ENCODE data around the gene SMIM24.

SMIM24 gene

DNA sequence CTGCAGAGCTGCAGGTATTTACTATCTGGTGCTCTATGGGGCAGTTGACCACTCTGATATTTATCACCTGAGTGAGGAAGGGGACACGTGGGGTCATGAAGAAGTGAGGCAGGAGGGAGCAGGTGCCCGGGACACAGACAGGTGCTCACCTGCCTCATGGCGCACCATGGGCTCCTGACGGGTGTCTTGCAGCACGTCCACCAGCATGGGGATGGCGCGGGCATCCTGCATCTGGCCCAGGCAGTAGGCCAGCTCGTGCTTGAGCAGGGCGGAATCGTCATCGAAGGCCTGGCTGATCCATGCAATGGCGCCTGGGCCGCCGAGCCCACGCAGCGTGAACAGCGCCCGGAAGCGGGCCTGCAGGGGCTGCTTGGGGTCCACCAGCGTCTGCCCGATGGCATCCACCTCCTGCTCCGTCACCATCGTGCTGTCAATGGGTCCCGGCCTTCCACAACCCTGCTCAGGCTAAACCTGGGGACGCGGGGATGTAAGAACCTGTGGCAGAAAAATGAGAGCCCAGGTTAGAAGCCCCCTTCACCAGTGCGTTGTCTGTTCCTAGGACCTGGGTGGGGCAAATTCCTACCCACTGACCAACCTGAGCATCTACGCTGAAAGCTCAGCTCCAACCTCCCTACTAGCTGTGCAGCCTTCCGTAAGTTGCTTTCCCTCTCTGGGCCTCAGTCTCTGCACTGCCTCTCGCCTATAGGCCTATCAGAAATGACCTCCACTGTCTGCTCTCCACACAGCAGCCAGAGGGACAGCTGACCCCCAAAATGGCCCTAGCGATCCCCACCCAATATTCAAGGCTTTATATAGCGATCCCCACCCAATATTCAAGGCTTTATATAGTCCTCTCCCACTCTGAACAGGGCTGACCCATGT is 16.3 kb upstream of the SMIM24 start:
- no peak for DNase-seq

GRCh38 chr19:3494559-3494958 is 14.2 kb upstream of the SMIM24 start:
- peak; percentile 64 for DNase-seq

DNA sequence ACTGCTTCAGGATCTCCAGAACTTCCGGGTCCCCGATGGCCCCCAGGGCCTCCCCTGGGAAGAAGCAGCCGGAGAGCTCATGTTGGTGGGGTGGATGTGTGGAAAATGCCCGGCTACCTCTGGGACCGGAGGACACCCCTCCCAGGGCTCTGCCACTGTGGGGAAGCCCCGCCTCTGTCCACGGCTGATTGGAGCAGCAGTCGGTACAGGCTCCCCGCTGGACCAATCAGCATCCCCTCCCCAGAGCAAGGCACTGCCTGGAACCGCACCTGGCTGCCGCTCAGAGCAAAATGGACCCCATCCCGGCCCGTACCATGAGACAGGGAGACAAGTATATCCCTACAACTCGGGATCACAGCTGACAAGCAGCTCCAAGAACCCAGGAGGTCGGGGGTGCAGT is 13.7 kb upstream of the SMIM24 start:
- peak; percentile 39 for DNase-seq

GRCh38 chr19:3493651-3494050 is 13.3 kb upstream of the SMIM24 start:
- no peak for DNase-seq

DNA sequence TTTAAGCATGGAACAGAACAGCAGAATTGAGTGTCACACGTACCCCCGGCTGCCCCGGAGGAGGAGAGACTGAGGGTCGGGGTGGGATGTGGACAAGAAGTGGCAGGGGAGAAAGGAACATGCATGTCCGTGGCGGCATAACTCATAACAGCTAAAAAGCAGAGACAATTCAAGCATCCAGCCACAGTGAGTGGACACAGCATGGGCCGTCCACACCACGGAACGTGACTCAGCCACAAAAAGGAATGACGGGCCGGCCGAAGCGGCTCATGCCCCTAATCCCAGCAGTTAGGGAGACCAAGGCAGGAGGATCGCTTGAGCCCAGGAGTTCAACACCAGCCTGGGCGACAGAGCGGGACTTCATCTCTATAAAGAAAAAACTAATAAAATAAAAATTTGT is 12.6 kb upstream of the SMIM24 start:
- no peak for DNase-seq

GRCh38 chr19:3492131-3492839 is 12.0 kb upstream of the SMIM24 start:
- DNase-seq, result no peak

DNA sequence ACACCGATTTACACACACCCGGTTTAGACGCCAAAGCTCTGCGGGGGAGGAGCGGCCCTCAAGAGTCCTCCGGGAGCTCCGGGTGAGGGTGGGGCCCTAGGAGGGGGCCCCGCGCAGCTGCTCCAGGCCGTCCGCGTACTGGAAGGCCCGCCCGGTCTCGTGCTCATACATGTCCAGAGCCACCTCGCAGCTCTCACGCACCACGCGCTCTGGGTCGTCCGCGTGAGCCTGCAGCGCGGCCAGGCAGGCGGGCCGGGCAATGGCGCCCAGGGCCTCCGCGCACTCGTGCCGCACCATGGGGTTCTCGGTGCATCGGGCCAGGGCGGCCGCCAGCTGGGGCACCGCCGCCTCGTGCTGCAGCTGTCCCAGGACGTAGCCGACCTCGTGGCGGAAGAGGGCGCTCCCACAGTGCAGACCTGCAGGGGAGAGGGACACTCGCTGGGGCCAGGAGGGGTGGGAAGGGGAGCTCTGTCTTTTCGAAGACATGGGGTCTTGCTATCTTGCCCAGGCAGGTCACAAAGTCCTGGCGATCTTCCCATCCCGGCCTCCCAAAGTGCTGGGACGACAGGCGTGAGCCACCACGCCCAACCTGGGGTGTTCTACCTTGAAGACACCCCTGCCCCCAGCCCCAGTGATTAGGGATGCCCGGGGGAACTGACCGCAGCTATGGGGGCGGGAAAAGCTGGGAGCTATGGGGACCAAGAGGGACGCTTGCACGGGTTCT is 11.2 kb upstream of the SMIM24 start:
- DNase-seq, result no peak

DNA sequence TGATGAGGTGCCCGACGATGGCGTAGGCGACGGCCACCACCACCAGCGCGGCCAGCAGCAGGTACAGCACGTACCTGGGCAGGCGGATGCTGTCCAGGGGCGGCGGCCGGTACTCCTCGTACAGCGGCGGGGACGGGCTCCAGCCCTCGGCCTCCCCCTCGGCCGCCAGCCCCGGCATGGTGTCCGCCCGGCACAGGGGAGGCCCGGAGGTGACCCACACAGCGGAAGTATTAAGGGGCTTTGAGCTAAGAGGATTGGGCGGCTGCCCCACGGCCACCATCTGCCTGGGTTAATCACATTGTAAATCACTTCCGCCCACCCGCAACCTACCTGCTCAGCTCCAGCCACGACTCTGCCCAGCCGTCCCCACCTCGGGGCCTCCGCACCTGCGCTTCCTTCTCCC is 2.9 kb upstream of the SMIM24 start, which contains the start of gene SMIM44:
SMIM44 (minus strand) TSS at position 216 of the 403 bp plus-strand sequence; CDS start at position 178, 38 bp downstream.
- no peak for DNase-seq

GRCh38 chr19:3482507-3483225 is 2.3 kb upstream of the SMIM24 start:
- no peak for DNase-seq

- DNase-seq, result no peak
These were observed 1.1 kb upstream of the SMIM24 start for GRCh38 chr19:3481241-3482090.

DNA sequence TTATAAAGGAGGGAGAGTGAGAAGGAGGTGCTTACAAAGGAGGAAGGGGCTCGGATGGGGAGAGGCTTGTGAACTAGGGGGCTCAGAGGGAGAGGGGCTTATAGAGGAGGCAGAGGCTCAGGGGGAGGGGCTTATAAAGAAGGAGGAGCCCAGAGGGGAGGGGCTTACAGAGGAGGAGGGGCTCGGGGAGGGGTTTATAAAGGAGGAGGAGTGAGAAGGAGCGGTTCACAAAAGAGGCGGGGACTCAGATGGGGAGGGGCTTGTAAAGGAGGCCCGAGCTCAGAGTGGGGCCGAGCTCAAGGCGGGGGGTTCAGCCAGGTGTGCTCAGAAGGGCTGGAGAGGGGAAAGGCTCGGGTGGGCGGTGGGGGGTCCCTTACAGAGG is 500 bp downstream of the SMIM24 start:
- peak; percentile 40 for DNase-seq

DNA sequence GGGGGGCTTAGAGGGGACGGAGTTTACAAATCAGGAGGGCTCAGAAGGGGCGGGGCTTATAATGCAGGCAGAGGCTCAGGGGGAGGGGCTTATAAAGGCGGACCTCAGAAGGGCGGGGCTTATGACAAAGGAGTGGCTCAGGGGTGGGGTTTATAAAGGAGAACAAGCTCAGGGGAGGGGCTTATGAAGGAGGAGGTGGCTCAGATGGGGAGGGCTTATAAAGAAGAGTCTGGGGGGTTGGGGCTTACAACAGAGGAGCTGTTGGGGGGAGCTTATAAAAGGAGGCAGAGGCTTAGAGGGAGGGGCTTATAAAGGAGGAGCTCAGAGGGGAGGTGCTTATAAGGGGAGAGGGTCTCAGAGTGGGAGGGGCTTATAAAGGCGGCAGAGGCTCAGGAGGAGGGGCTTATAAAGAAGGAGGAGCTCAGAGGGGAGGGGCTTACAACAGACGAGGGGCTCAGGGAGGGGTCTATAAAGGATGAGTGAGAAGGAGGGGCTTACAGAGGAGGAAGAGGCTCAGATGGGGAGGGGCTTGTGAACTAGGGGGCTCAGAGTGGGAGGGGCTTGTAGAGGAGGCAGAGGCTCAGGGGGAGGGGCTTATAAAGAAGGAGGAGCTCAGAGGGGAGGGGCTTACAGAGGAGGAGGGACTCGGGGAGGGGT is 1.0 kb downstream of the SMIM24 start:
- peak; percentile 68 for DNase-seq

- peak; percentile 24 for DNase-seq
These were observed 1.7 kb downstream of the SMIM24 start for GRCh38 chr19:3478409-3479176.

DNA sequence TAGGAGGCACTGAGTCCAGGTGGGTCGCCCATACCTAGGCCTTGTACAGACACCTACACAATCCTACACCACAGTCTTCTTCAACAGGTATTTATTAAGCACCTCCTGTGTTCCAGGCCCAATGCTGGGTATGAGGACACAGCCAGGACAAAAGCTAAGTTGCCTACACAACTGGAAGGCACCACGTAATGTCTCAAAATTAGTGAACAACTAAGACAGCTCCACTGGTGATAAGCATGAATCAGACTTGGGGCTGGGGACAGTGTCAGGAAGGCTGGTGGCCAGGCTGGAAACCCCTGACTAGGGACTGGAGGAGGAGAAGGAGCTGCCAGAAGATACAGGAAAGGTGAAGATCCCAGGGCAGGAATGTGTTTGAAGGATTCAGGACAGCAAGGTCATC is 2.4 kb downstream of the SMIM24 start:
- DNase-seq, result no peak

DNA sequence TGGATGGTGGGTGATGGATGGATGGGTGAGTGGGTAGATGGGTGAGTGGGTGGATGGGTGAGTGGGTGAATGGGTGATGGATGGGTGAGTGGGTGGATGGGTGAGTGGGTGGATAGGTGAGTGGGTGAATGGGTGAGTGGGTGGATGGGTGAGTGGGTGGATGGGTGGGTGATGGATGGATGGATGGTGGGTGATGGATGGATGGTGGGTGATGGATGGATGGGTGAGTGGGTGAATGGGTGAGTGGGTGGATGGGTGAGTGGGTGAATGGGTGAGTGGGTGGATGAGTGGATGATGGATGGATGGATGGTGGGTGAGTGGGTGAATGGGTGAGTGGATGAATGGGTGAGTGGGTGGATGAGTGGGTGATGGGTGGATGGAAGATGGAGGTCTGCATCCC is 2.8 kb downstream of the SMIM24 start:
- no peak for DNase-seq

DNA sequence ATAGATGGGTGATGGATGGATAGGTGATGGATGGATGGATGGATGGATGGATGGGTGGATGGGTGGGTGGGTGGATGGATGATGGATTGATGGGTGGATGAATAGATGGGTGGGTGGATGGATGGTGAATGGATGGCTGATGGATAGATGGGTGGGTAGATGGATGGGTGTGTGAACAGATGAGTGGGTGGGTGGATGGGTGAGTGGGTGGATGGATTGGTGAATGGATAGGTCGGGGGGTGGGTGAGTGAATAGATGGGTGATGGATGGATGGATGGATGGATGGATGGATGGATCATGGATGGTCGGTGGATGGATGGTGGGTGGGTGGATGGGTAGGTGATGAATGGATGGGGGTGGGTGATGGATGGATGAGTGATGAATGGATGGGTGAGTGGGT is 3.5 kb downstream of the SMIM24 start:
- no peak for DNase-seq

DNA sequence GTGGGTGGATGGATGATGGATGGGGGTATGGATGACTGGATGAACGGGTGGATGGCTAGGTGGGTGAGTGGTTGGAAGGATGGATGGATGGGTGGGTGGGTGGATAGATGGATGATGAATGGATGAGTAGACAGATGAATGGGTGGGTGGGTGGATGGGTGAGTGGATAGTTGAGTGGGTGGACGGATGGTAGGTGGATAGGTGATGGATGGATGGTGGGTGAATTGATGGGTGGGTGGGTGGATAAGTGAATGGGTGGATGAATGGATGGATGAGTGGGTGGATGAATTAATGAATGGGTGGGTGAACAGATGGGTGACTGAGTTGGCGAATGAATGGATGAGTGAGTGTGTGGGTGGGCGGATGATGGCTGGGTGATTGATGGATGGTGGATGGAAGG is 4.9 kb downstream of the SMIM24 start:
- DNase-seq, result no peak

GRCh38 chr19:3474614-3475013 is 5.7 kb downstream of the SMIM24 start:
- DNase-seq, result no peak

DNA sequence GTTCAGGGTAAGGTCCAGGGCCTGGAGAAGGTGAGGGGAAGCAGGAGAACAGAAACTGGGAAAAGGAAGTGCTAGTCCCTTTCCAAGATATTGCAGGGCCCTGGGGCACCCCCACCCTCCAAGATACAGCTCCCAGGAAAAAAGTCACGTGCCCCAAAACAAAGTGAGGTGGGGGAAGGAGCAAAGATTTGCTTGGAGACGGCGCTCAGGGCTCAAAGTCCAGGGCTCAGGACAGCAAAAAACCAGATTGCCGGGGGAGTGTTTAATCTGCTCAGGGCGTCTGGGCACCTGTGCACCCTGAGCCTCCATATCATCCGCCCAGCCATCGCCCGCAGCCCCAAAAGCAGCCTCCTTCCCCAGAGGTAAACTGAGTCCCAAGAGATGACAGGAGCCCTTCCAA is 6.3 kb downstream of the SMIM24 start:
- DNase-seq, result no peak

- peak; percentile 38 for DNase-seq
These were observed 8.2 kb downstream of the SMIM24 start for GRCh38 chr19:3471954-3472655.
